PC-9 (cell line): Measurements from ENCODE around the gene KCNK4.
"Not testable (repeated sequence)": the region's sequence is repeated elsewhere in the genome, so short reads cannot be mapped to it uniquely, and the experiment has no call there.

Experiments
- CTCF ChIP-seq: fragments of 200-600 bp; sonication (generic); conservative IDR thresholded peaks from 2 replicates; pipeline ENCODE4 v1.6.1; 2017; ENCODE audit warnings: mixed run types, antibody characterized with exemption, mild to moderate bottlenecking, moderate library complexity
- EZH2 ChIP-seq: fragments of 200-600 bp; sonication (generic); IDR thresholded peaks from 2 replicates; pipeline ENCODE4 v1.8.0; 2017; ENCODE audit warnings: antibody characterized with exemption, low read depth

DNA sequence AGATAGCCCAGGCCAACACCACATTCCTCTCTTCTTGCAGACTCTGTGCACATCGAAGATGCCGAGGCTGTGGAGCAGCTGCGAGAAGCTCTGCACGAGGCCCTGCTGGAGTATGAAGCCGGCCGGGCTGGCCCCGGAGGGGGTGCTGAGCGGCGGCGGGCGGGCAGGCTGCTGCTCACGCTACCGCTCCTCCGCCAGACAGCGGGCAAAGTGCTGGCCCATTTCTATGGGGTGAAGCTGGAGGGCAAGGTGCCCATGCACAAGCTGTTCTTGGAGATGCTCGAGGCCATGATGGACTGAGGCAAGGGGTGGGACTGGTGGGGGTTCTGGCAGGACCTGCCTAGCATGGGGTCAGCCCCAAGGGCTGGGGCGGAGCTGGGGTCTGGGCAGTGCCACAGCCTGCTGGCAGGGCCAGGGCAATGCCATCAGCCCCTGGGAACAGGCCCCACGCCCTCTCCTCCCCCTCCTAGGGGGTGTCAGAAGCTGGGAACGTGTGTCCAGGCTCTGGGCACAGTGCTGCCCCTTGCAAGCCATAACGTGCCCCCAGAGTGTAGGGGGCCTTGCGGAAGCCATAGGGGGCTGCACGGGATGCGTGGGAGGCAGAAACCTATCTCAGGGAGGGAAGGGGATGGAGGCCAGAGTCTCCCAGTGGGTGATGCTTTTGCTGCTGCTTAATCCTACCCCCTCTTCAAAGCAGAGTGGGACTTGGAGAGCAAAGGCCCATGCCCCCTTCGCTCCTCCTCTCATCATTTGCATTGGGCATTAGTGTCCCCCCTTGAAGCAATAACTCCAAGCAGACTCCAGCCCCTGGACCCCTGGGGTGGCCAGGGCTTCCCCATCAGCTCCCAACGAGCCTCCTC lies 24.8 kb downstream of the KCNK4 start:
- not testable (repeated sequence) for TF ChIP-seq CTCF, EZH2
